Measurements from ENCODE around the gene UBXN11. TPM values are rescaled to one million over a fixed set of nuclear protein-coding genes. Genes with fewer than 3 reads are reported as not detected.

The UBXN11 gene
- polyA plus RNA-seq, 1 of the 3 experiments (the other 2 are of a cell fraction): 30.6 TPM

DNA sequence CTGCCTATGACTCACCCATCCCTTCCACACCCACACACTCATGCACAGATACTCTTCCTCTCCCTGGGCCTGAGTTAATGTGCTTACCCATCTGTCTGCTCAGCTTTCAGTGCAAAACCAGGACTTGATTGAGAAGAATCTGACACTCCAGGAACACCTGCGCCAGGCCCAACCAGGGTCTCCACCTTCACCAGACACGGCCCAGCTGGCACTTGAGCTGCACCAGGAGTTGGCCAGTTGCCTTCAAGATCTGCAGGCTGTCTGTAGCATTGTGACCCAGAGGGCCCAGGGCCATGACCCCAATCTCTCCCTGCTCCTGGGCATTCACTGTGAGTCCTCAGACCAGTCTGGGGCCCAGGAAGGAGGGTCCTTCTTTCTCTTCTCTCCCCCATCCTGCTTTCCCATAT is 30.0 kb downstream of the UBXN11 start:
- Histone ChIP-seq H3K79me2 (ENCODE audit: insufficient read depth) (peaks cover 23% of the 10 kb centered on the region), H3K4me1 (ENCODE audit: control insufficient read depth in 1 of 2, insufficient read depth in 2 of 2, low read depth in 1 of 2, low read length in 1 of 2) (peaks cover 31 to 48% of the 10 kb centered on the region in 2 experiments; a peak in 3 of 4 replicates), H3K27me3 (ENCODE audit: insufficient read depth) (no peaks in the 10 kb centered on the region), H3K9me3 (no peaks in the 10 kb centered on the region), H2AFZ (ENCODE audit: low read depth) (no peak overlapping the region), H3F3A (replicated peaks; ENCODE audit: insufficient read depth) (peaks cover 51% of the 10 kb centered on the region), H4K20me1 (ENCODE audit: insufficient read depth) (peaks cover 6% of the 10 kb centered on the region), H3K27ac (ENCODE audit: low read depth in 2 of 2, low read length in 1 of 2) (peak overlapping the region; percentile 71 to 87), H3K36me3 (replicated peaks in 1 of 2; ENCODE audit: control insufficient read depth in 1 of 2, insufficient read depth in 2 of 2, low read length in 1 of 2) (peaks cover 9 to 33% of the 10 kb centered on the region in 2 experiments), H3K4me3 (ENCODE audit: low read depth in 2 of 2, low read length in 1 of 2) (no peak overlapping the region), H3K9ac (peak overlapping the region; percentile 47; the same call in 1 of the 2 replicates), H3K9me2 (no peaks in the 10 kb centered on the region), H3K4me2 (peak overlapping the region; percentile 74)
- 0% methylated on average over 1 of the region's 2 CpGs for WGBS (ENCODE audit: low lambda C conversion rate)
- ChIA-PET POLR2A (no interaction called here), CTCF (interaction anchor here (0.6 to 9.5 kb wide), 27 partner anchors 9 to 355 kb away, joined by 3 to 204 read pairs (median 6); partner anchors contain the start of genes C1orf232, CD52, CEP85 and ZNF593)
- no peak for DNase-seq
- TF ChIP-seq FOSL2 (IDR thresholded peaks at IDR 0.05; ENCODE audit: borderline replicate concordance, low read depth): peak; percentile 80; the same call in 1 of the 2 replicates
- TF ChIP-seq, protein P1, sequence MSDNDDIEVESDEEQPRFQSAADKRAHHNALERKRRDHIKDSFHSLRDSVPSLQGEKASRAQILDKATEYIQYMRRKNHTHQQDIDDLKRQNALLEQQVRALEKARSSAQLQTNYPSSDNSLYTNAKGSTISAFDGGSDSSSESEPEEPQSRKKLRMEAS (IDR thresholded peaks at IDR 0.05; ENCODE audit: low read depth): 0 out of 2 replicates have a peak, but pooled peaks have one; percentile 16
- no peak for TF ChIP-seq RCOR1 (IDR thresholded peaks at IDR 0.05; ENCODE audit: low read length)

DNA sequence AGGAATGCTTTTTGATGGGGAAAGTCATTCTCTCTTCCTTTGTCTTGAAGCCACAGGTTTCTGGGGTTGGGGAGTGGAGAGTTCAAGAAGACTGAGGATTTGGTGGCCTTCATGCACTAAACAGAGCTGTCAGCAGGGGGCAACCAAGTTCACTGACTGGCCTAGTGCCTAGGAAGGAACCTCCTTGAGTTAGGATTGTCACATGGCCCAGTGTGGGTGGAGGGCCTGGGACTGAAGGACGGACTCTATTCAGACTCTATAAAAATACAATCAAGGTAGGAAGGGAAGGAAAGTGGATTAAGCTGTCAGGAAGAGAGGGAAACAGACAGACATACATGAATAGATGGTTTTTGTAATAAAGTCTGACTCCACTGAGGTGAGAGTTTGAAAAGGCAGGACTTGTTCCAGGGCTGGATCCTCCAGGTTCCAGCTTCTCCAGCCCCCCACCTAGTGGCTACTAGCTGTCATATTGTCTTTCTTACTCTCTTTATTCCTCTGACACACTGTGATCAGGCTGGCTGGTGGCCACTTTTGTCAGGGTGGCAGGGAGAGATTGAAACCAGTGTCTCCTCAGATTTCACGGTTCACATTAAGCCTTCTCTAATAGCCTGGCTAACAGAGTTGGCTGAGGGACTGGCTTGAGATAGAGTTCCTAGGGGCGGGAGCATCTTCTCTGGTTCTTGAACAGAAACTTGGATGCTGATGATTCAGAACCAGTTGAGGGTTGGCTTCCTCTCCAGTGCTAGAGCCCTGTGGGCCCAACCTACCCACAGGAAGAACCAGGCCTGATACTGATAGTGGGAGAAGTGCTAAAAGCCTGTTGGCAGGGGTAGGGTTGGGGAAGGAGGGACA is 30.6 kb downstream of the UBXN11 start:
- H4K20me1 ChIP-seq (ENCODE audit: insufficient read depth): no peaks in the 10 kb centered on the region
- H3K27me3 ChIP-seq (ENCODE audit: insufficient read depth): no peaks in the 10 kb centered on the region
- peak overlapping the region; percentile 74 for H3K4me2 ChIP-seq
- no peaks in the 10 kb centered on the region for H3K9me2 ChIP-seq
- peak overlapping the region; percentile 71 to 87 for H3K27ac ChIP-seq (ENCODE audit: low read depth in 2 of 2, low read length in 1 of 2)
- peak overlapping the region; percentile 47; the same call in 1 of the 2 replicates for H3K9ac ChIP-seq
- peak overlapping the region in 1 of 2 experiments; percentile 22; a peak in 1 of 4 replicates for H3K4me3 ChIP-seq (ENCODE audit: low read depth in 2 of 2, low read length in 1 of 2)
- H2AFZ ChIP-seq (ENCODE audit: low read depth): peak overlapping the region; percentile 60; the same call in 1 of the 2 replicates
- ChIA-PET CTCF (interaction anchor here (0.6 to 9.5 kb wide), 36 partner anchors 9 to 1937 kb away, joined by 3 to 204 read pairs (median 4); partner anchors contain the start of genes C1orf232, CD52, CEP85 and UBXN11), POLR2A (interaction anchor here (0.6 kb wide), 1 partner anchor 451 kb away, joined by 3 read pairs; no protein-coding TSS in a partner anchor)
- peaks cover 17% of the 10 kb centered on the region for H3K79me2 ChIP-seq (ENCODE audit: insufficient read depth)
- peak; percentile 76 for DNase-seq
- peaks cover 9 to 35% of the 10 kb centered on the region in 2 experiments for H3K36me3 ChIP-seq (replicated peaks in 1 of 2; ENCODE audit: control insufficient read depth in 1 of 2, insufficient read depth in 2 of 2, low read length in 1 of 2)
- 30% methylated on average over 3 of the region's 3 CpGs for WGBS (ENCODE audit: low lambda C conversion rate)
- H3K9me3 ChIP-seq: no peaks in the 10 kb centered on the region
- peaks cover 51% of the 10 kb centered on the region for H3F3A ChIP-seq (replicated peaks; ENCODE audit: insufficient read depth)
- peaks cover 25 to 44% of the 10 kb centered on the region in 2 experiments; a peak in 3 of 4 replicates for H3K4me1 ChIP-seq (ENCODE audit: control insufficient read depth in 1 of 2, insufficient read depth in 2 of 2, low read depth in 1 of 2, low read length in 1 of 2)
- TF ChIP-seq, protein P2, sequence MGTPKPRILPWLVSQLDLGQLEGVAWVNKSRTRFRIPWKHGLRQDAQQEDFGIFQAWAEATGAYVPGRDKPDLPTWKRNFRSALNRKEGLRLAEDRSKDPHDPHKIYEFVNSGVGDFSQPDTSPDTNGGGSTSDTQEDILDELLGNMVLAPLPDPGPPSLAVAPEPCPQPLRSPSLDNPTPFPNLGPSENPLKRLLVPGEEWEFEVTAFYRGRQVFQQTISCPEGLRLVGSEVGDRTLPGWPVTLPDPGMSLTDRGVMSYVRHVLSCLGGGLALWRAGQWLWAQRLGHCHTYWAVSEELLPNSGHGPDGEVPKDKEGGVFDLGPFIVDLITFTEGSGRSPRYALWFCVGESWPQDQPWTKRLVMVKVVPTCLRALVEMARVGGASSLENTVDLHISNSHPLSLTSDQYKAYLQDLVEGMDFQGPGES (IDR thresholded peaks at IDR 0.05; ENCODE audit: low read depth, low read length): no peak
- TF ChIP-seq, protein P3, sequence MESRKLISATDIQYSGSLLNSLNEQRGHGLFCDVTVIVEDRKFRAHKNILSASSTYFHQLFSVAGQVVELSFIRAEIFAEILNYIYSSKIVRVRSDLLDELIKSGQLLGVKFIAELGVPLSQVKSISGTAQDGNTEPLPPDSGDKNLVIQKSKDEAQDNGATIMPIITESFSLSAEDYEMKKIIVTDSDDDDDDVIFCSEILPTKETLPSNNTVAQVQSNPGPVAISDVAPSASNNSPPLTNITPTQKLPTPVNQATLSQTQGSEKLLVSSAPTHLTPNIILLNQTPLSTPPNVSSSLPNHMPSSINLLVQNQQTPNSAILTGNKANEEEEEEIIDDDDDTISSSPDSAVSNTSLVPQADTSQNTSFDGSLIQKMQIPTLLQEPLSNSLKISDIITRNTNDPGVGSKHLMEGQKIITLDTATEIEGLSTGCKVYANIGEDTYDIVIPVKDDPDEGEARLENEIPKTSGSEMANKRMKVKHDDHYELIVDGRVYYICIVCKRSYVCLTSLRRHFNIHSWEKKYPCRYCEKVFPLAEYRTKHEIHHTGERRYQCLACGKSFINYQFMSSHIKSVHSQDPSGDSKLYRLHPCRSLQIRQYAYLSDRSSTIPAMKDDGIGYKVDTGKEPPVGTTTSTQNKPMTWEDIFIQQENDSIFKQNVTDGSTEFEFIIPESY (IDR thresholded peaks at IDR 0.05; ENCODE audit: borderline replicate concordance, low read depth): no peak
- TF ChIP-seq GATA2 (CRISPR knock-in tag; IDR thresholded peaks at IDR 0.05): no peak
- no peak for TF ChIP-seq YY1 (IDR thresholded peaks at IDR 0.05; ENCODE audit: low read depth)
- TF ChIP-seq, protein P4, sequence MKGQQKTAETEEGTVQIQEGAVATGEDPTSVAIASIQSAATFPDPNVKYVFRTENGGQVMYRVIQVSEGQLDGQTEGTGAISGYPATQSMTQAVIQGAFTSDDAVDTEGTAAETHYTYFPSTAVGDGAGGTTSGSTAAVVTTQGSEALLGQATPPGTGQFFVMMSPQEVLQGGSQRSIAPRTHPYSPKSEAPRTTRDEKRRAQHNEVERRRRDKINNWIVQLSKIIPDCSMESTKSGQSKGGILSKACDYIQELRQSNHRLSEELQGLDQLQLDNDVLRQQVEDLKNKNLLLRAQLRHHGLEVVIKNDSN (IDR thresholded peaks at IDR 0.05; ENCODE audit: borderline replicate concordance, low read depth): peak; percentile 81; the same call in 1 of the 2 replicates
- TF ChIP-seq RFX5 (IDR thresholded peaks at IDR 0.05; ENCODE audit: low read length): no peak
- TF ChIP-seq EP300 (IDR thresholded peaks at IDR 0.05; ENCODE audit: borderline replicate concordance in 1 of 2, low read depth in 1 of 2, low read length in 1 of 2): no peak
- no peak for TF ChIP-seq FOXJ3 (CRISPR knock-in tag; IDR thresholded peaks at IDR 0.05)
- TF ChIP-seq, protein P5, sequence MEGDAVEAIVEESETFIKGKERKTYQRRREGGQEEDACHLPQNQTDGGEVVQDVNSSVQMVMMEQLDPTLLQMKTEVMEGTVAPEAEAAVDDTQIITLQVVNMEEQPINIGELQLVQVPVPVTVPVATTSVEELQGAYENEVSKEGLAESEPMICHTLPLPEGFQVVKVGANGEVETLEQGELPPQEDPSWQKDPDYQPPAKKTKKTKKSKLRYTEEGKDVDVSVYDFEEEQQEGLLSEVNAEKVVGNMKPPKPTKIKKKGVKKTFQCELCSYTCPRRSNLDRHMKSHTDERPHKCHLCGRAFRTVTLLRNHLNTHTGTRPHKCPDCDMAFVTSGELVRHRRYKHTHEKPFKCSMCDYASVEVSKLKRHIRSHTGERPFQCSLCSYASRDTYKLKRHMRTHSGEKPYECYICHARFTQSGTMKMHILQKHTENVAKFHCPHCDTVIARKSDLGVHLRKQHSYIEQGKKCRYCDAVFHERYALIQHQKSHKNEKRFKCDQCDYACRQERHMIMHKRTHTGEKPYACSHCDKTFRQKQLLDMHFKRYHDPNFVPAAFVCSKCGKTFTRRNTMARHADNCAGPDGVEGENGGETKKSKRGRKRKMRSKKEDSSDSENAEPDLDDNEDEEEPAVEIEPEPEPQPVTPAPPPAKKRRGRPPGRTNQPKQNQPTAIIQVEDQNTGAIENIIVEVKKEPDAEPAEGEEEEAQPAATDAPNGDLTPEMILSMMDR (IDR thresholded peaks at IDR 0.05): peak; percentile 80
- no peak for TF ChIP-seq TEAD4 (IDR thresholded peaks at IDR 0.05; ENCODE audit: borderline replicate concordance, insufficient read depth)
